ENCODE data around the gene KMT5C.

Gene KMT5C

GRCh38 chr19:55391191-55391670, 51.6 kb downstream of the KMT5C start:
- no peak for DNase-seq (ENCODE audit: low read depth)
- no peak for TF ChIP-seq POLR2A (IDR thresholded peaks at IDR 0.05; ENCODE audit: extremely low read depth, insufficient read length)
- no peak for TF ChIP-seq MYC (IDR thresholded peaks at IDR 0.05; ENCODE audit: low read depth, low read length)
- TF ChIP-seq MAX (IDR thresholded peaks at IDR 0.05; ENCODE audit: low read depth, low read length), result no peak
- no peak for TF ChIP-seq CTCF (IDR thresholded peaks at IDR 0.05; ENCODE audit: low read depth, low read length)
- H3K4me3 ChIP-seq (ENCODE audit: low read depth, low read length), result no peak overlapping the region

GRCh38 chr19:55391702-55392615, 52.3 kb downstream of the KMT5C start:
- DNase-seq (ENCODE audit: low read depth), result no peak
- H3K4me3 ChIP-seq (ENCODE audit: low read depth, low read length), result no peak overlapping the region

GRCh38 chr19:55392820-55393761, 53.4 kb downstream of the KMT5C start:
- DNase-seq (ENCODE audit: low read depth), result no peak
- H3K4me3 ChIP-seq (ENCODE audit: low read depth, low read length), result no peak overlapping the region
- TF ChIP-seq MYC (IDR thresholded peaks at IDR 0.05; ENCODE audit: low read depth, low read length) (no peak), MAX (IDR thresholded peaks at IDR 0.05; ENCODE audit: low read depth, low read length) (no peak), CTCF (IDR thresholded peaks at IDR 0.05; ENCODE audit: low read depth, low read length) (no peak), POLR2A (IDR thresholded peaks at IDR 0.05; ENCODE audit: extremely low read depth, insufficient read length) (no peak)

More at GRCh38 chr19:55391702-55392615, 52.3 kb downstream of the KMT5C start:
- TF ChIP-seq MAX (IDR thresholded peaks at IDR 0.05; ENCODE audit: low read depth, low read length) (no peak), CTCF (IDR thresholded peaks at IDR 0.05; ENCODE audit: low read depth, low read length) (no peak), MYC (IDR thresholded peaks at IDR 0.05; ENCODE audit: low read depth, low read length) (no peak), POLR2A (IDR thresholded peaks at IDR 0.05; ENCODE audit: extremely low read depth, insufficient read length) (no peak)
